Thyroid gland (tissue), 4 donors: ENCODE measurements around the gene TSEN2. TPM values are rescaled to one million over a fixed set of nuclear protein-coding genes. Genes with fewer than 3 reads are reported as not detected.
"Not testable (repeated sequence)": the region's sequence is repeated elsewhere in the genome, so short reads cannot be mapped to it uniquely, and the experiment has no call there.

Experiments used
- DNase-seq, 2 donors: peaks; one replicate each; pipeline ENCODE4 v3.0.0-alpha.2; 2019
- H3K27ac ChIP-seq, 3 donors: fragments of 200-600 bp; sonication (generic); 1 replicate in 2 of 3; 2 replicates in 1 of 3; pipeline ENCODE4 v1.5.1; 2016 to 2019; ENCODE audit warnings: mild to moderate bottlenecking in 1 of 3, moderate library complexity in 1 of 3
- H3K27me3 ChIP-seq: fragments of 200-600 bp; sonication (generic); one replicate; pipeline ENCODE4 v1.5.1; 2019
- H3K36me3 ChIP-seq, 2 donors: fragments of 200-600 bp; sonication (generic); one replicate each; pipeline ENCODE4 v1.5.1; 2016 to 2019
- H3K4me1 ChIP-seq, 2 donors: fragments of 200-600 bp; sonication (generic); one replicate each; pipeline ENCODE4 v1.5.1; 2017 to 2019
- H3K4me3 ChIP-seq, 3 donors: fragments of 200-600 bp; sonication (generic); replicated peaks in 1 of 3; 1 replicate in 2 of 3; 2 replicates in 1 of 3; pipeline ENCODE4 v1.5.1; 2016; ENCODE audit warnings: mild to moderate bottlenecking in 1 of 3
- H3K9me3 ChIP-seq: fragments of 200-600 bp; sonication (generic); one replicate; pipeline ENCODE4 v1.5.1; 2017
- CTCF ChIP-seq, 6 experiments: fragments of 200-600 bp in 3 of 6; fragments of 450-650 bp in 3 of 6; sonication (generic) in 3 of 6; IDR thresholded peaks; one replicate each; pipeline ENCODE4 v1.5.1; 2016 to 2019; ENCODE audit warnings: antibody characterized with exemption in 6 of 6, mild to moderate bottlenecking in 2 of 6, inconsistent platforms in 1 of 6, moderate library complexity in 1 of 6
- POLR2A ChIP-seq, 2 donors: fragments of 450-650 bp; IDR thresholded peaks; one replicate each; pipeline ENCODE4 v1.6.1; 2017; ENCODE audit warnings: antibody characterized with exemption in 2 of 2, mild to moderate bottlenecking in 2 of 2, moderate library complexity in 1 of 2
- WGBS, 2 donors: methylation state at CpG; one replicate each; pipeline ENCODE4 v1.1.5; 2017; 5-methylcytosine and 5-hydroxymethylcytosine counted together
- intact Hi-C: fragments of 100-400 bp; cut with DNase I; formaldehyde crosslinking; loops from one replicate; pipeline ENCODE4 v1.15.1; 2023
- total RNA-seq, 4 donors: library from RNA; depleted of rRNA; stranded (reverse); fragments of >200 nt; gene quantifications; one replicate each; pipeline ENCODE4 v1.2.3, GENCODE V29; 2016

TSEN2 gene
- total RNA-seq, 4 donors from 2014 or later = 14.9 to 25.8 (median 21.4) TPM

DNA sequence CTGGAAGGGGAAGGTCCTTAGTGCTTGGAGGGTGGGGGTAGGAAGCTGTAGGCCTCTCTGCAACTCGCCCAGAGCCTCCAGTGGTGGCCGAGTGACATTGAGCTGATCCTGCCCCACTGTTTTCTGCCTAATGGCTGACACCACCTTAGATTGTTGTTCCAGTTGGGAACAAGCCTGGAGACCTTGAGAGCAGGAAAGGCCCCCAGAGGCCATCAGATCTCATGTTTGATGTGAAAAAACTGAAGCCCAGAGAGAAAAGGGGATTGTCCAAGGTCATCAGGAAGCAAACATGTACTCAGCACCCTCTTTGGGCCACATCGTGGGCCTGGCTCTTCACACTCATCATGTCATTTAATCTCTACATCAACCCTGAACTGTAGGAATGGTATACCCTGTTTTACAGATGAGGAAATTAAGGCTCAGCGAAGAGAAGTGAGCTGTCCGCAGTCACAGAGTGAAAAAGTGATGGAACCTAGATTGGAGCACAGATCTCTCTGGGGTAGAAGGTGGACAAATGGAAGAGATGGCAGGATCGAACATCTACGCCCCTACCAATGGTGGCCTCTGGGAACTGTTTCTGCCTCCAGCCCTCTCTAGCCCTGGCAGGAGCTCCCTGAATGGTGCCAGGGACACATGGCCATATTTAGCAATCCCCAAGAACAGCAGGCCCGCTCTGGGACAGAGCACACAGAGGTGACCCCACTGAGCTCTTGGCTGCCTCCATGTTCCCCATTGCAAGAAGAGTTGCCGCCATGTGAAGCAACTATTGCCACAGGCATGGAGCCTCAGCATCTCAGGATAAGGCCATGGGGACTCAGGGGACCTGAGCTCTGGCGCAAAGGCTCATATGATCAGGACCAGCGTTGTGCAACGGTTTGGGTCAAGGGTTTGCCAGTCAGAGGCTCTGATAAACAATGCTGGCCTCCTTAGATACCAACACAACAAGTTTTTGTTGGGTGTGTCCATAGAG is 31.6 kb upstream of the TSEN2 start:
- H3K27ac ChIP-seq = no peak overlapping the region
- WGBS, 2 donors = 88 to 90% methylated on average over 10 to 12 of the region's 12 CpGs
- no peak overlapping the region for H3K4me3 ChIP-seq
- no peaks in the 10 kb centered on the region for H3K9me3 ChIP-seq
- TF ChIP-seq CTCF (IDR thresholded peaks at IDR 0.05) = no peak
- no peak for TF ChIP-seq POLR2A (IDR thresholded peaks at IDR 0.05)
- no peaks in the 10 kb centered on the region for H3K36me3 ChIP-seq
- no peaks in the 10 kb centered on the region for H3K27me3 ChIP-seq
- no peak for DNase-seq
- intact Hi-C loops = no loop called here
- no peaks in the 10 kb centered on the region for H3K4me1 ChIP-seq

GRCh38 chr3:12454076-12454815 is 30.0 kb upstream of the TSEN2 start:
- intact Hi-C loops = no loop called here
- Histone ChIP-seq H3K9me3 (no peaks in the 10 kb centered on the region), H3K36me3 (no peaks in the 10 kb centered on the region), H3K4me3 (no peak overlapping the region), H3K27me3 (no peaks in the 10 kb centered on the region), H3K27ac (no peak overlapping the region), H3K4me1 (no peaks in the 10 kb centered on the region)
- no peak for TF ChIP-seq POLR2A (IDR thresholded peaks at IDR 0.05)
- TF ChIP-seq CTCF (IDR thresholded peaks at IDR 0.05) = no peak
- no peak for DNase-seq
- WGBS, 2 donors = 74% methylated on average over 6 of the region's 6 CpGs

GRCh38 chr3:12454816-12455121 is 29.5 kb upstream of the TSEN2 start:
- WGBS, 2 donors = 80 to 94% methylated on average over 2 of the region's 2 CpGs
- H3K36me3 ChIP-seq = no peaks in the 10 kb centered on the region
- TF ChIP-seq POLR2A (IDR thresholded peaks at IDR 0.05) (no peak), CTCF (IDR thresholded peaks at IDR 0.05) (no peak)
- H3K27me3 ChIP-seq = no peaks in the 10 kb centered on the region
- H3K4me1 ChIP-seq = no peaks in the 10 kb centered on the region
- H3K27ac ChIP-seq = no peak overlapping the region
- H3K9me3 ChIP-seq = no peaks in the 10 kb centered on the region
- no peak overlapping the region for H3K4me3 ChIP-seq
- DNase-seq = no peak
- intact Hi-C loops = no loop called here

- DNase-seq = no peak
- WGBS, 2 donors = 91 to 93% methylated on average over 7 of the region's 7 CpGs
- H3K4me1 ChIP-seq = no peaks in the 10 kb centered on the region
- no peaks in the 10 kb centered on the region for H3K9me3 ChIP-seq
- intact Hi-C loops = no loop called here
- H3K27ac ChIP-seq = no peak overlapping the region
- H3K36me3 ChIP-seq = no peaks in the 10 kb centered on the region
- TF ChIP-seq POLR2A (IDR thresholded peaks at IDR 0.05) (no peak), CTCF (IDR thresholded peaks at IDR 0.05) (no peak)
- no peak overlapping the region for H3K4me3 ChIP-seq
- H3K27me3 ChIP-seq = no peaks in the 10 kb centered on the region
Measured at GRCh38 chr3:12455740-12456139, 28.5 kb upstream of the TSEN2 start.

DNA sequence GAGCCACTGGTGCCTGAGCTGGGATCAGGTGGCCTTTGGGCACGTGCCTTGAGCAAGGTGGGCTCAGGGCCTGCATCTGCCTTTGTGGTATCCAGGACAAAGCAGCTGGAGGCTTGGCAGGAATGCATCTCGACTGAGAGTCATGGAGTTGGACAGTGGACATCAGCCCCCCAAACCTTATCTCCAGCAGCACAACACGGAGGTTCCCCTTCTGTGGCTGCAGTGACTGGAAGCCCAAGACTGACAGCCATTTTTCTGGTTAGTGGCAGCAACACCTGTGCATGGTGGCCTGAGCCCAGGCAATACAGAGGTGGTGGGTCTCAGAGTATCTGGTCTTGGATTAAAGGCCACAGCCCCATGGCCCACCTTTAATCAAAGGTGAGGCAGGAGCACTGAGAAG is 27.8 kb upstream of the TSEN2 start:
- Histone ChIP-seq H3K4me3 (no peak overlapping the region), H3K4me1 (no peaks in the 10 kb centered on the region), H3K36me3 (no peaks in the 10 kb centered on the region), H3K27ac (no peak overlapping the region), H3K27me3 (no peaks in the 10 kb centered on the region), H3K9me3 (no peaks in the 10 kb centered on the region)
- WGBS, 2 donors = 83 to 85% methylated on average over 3 of the region's 3 CpGs
- TF ChIP-seq POLR2A (IDR thresholded peaks at IDR 0.05) (no peak), CTCF (IDR thresholded peaks at IDR 0.05) (no peak)
- intact Hi-C loops = no loop called here
- DNase-seq = no peak

DNA sequence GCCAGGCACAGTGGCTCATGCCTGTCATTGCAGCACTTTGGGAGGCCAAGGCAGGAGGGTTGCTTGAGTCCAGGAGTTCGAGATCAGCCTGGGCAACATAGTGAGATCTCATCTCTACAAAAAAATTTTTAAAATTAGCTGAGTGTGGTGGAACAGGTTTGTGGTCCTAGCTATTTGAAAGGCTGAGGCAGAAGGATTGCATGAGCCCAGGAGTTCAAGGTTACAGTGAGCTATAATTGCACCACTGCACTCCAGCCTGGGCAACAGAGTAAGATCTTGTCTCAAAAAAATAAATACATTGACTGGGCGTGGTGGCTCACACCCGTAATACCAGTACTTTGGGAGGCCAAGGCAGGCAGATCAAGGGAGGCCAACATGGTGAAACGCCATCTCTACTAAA is 26.9 kb upstream of the TSEN2 start:
- DNase-seq, H3K27ac ChIP-seq, H3K27me3 ChIP-seq, H3K36me3 ChIP-seq, H3K4me3 ChIP-seq, intact Hi-C loops, H3K9me3 ChIP-seq, H3K4me1 ChIP-seq: not testable (repeated sequence)
- WGBS, 2 donors = 97 to 98% methylated on average over 4 of the region's 4 CpGs
